Stimulated activated CD4-positive, alpha-beta T cell treated with anti-CD3 and anti-CD28 coated beads, Interleukin-1b, Interleukin-23, amount 100 ng/mL, for 1 hour (primary cell): ENCODE data around the gene ESR2.
"Not testable (repeated sequence)": the region's sequence is repeated elsewhere in the genome, so short reads cannot be mapped to it uniquely, and the experiment has no call there.

ENCODE experiments used
- DNase-seq, 2 donors: peaks; one replicate each; pipeline ENCODE4 v3.0.0-alpha.2; 2020; ENCODE audit warnings: low read depth in 2 of 2

Gene ESR2

DNA sequence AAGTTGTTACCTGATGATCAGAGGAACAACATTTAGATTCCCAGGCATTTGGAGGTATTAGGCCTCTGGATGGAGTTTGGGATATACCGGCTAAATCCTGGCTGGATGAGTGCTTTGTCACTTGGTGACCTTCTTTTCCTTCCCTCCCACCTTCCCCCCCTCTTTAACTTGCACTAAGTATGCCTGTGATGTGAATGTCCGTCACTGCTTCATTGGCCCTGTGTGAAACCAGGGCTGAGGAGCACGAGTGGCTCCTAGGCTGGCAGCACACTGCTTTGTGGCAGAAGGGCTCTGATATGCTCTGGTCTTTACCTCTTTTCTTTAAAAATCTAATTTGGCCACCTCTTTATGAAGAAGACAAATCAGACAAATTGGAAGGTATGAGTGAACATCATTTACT lies 95.7 kb downstream of the ESR2 start:
- DNase-seq = no peak

DNA sequence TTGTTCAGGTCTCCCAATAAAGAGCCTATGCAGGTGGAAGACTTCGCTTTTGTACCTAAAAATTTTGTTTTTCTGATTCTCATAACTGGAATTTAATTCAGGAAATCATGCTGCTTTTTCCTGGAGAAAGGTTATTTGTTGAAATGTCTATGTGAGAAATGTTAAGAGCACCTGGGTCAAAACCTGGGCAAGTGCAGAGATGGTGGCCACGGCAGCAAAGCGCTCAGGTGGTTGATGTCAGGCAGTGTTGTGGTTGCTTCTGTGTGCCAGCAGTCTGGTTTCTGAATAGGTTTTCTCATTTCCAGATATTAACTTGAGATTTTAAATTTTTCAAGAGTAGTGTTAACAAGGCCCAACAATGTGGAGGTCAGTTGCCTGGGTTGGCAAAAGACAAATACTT lies 96.2 kb downstream of the ESR2 start:
- DNase-seq = no peak

DNA sequence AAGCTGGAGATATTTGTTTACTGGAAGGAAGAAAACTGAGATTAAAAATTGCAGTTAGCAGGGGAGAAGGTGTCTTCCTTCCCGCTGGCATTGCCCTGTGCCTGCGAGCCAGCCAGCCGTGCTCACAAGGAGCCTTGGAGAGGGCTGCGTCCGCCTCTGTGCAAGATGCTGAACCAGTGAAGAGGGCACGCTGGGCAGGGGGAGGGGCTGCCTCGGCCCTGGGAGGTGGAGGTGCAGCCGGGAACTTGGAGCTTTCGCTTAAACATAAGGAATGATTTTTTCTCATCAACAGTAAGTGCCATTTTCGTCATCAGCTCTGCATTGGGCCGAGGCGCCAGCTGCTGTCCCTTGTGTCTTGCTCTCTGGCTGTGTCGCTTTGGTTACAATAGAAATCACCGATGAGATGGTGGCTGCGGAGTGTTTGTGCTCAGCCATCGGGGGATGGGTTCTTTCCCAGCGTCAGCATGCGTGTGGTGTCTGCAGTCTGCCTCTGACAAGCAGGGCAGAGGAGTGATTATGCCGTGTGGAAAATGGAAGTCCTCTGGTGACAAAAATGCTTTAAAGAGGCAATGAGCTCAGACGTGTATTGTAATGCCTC lies 97.3 kb downstream of the ESR2 start:
- DNase-seq = no peak

DNA sequence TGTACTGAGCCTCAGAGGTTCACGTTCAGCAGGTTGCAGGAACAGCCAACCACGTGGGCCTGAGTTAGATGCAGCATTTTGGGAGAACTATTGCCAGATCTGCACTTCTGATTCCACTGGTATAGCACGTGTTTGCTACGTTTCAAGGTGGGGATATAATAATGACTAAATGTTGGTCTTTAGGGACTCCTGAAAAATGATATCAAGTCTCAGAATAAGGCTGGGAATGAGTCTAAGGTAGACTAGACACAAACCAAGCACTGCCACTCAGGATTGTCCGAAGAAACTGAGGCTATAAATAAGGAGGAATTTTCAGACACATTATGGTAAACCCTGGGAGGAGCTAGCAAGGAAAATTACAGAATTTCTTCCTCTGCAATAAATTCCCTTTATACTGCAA lies 98.1 kb downstream of the ESR2 start:
- DNase-seq = no peak

DNA sequence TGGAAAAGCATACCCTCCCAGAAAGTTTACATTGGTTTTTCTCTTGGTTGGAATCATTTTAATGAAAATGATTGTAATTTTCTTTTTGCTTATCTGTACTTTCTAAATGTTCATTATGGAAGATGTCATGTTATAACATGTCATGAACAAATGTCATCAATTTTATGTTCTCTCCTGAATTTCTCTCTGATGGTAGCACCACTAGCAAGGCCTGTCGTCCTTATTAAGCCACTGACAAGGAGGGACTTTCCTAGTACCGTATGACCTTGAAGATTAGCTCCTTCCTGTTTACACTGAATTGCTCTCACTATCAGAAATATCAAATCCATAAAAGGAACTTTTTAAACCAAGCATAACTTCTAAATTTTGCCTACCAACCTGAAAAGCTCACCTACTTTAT lies 99.0 kb downstream of the ESR2 start:
- DNase-seq = no peak

DNA sequence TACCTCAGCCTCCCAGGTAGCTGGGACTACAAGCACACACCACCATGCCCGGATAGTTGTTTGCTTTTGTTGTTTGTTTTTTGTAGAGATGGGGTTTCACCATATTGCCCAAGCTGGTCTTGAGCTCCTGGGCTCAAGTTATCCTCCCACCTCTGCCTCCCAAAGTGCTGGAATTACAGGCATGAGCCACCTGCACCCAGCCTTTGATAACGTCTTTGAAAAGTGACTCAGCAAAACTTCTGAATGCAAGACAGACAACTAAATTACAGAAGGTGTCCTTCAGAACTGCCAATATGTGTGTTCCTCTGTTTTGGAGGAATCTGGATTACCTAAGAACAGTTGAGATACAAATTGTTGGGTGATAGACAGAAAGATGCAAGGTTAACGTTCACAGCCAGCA lies 99.8 kb downstream of the ESR2 start:
- DNase-seq = no peak

DNA sequence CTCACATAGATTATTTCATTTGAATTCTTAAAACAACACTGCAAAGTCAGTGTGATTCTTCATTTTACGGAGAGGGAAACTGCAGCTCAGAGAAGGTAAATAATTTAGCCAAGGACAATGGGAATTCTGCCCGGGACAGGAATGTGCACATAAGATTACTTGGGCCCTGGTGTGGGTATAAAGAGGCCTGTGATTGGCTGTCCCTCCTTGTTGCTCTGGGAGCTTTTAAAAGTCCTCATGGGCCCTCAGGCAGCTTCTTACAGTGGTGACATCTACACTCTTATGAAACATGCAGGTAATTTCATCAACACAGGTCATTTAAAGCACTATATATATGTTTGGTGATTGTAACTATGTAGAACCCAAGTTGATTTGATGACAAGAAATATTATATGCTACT lies 100.3 kb downstream of the ESR2 start:
- no peak for DNase-seq

DNA sequence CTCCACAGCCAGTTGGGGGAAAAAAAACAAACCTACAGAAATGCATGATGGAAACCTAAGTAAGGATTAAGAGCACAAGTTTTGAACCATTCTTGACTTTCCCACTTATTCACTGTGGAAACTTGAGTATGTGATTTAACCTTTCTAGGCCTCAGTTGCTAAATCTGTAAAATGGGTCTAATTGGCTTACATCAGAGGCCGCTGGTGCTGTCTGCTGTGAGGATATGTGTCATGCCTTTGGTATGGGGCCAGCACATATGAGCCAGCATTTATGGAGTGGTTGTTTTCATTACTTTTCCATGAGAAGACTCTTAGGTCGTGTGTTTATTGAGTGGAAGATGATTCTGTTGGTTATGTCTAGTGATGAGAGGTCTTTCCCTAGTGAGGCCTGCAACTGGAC lies 102.4 kb downstream of the ESR2 start:
- DNase-seq = no peak

DNA sequence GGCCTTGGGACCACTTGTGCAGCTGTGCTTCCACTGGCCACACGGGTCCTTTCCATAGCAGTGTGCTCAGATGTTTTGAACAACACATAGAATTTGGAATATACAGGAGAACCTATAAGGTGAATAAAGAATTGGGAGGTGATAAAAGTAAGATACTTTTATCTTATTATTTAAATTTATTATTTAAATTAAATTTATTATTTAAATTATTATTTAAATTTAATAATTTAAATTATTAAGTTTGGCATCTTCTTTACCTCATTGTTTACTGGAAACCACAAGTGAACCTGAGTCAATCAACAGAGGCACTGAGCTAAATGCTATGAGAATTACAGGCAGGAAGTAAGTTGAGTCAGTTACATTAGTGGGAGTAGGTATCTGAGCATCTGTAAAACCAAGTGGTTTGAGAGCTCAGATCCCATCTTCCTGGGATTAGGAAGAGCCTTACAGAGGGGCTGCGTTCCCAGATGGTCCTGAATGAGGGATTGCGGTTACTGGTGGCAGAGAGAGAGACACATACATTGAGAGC lies 103.1 kb downstream of the ESR2 start:
- no peak for DNase-seq

DNA sequence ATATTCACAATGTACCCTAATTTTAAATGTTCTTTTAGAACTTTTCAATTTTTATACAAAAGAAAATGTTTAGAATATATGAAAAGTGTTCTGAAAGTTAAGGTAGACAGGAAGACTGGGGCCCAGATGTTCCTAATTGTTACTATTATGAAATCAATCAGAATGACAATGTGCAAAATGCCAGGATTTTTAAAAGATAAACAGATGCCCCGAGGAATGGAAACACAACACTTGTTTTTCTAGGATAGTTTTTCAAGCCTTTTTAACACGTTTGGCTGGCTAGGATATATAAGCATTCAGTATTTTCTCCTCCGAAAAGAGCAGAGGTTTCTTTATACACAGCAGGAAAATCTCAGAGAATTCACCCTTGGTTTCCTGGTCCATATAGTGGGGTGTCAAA lies 106.8 kb downstream of the ESR2 start:
- DNase-seq = no peak

DNA sequence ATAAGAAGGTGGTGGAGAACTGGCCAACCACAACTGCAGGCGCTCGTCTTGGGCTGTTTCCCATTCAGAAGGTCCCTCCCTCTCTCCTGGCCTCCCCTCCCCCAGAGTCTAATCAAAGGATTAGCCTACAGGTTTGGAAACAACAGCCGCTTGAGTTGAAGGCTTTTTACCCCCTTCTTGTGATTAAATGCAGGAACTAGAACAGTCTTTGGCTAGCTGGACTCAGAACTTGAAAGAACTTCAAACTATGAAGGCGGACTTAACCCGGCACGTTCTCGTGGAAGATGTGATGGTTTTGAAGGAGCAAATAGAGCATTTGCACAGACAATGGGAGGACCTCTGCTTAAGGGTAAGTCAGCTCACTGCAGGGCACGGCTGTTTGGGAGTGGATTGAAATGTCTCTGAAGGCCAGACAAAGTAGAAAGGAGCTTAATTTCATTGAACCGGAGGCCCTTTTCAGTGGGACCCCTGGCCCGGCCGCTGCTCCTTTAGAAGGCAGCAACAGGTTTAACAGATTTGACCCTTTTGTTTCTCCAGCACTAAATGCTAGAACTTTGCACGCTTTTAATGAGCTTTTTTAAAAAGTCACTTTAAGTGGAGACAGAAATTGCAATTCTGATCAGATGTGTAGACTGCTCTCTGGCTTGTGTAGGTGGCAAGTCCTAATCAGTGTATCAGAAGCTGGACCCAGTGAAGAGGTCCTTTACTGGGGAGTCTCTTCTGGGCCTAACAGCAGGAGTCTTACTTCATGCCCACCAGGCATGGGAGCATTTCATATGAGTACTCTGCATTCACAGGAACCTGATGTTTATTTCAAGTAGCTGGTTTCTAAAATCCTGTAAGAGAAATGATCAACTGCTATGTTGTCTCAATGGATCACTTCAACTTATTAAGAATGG lies 107.7 kb downstream of the ESR2 start:
- no peak for DNase-seq

DNA sequence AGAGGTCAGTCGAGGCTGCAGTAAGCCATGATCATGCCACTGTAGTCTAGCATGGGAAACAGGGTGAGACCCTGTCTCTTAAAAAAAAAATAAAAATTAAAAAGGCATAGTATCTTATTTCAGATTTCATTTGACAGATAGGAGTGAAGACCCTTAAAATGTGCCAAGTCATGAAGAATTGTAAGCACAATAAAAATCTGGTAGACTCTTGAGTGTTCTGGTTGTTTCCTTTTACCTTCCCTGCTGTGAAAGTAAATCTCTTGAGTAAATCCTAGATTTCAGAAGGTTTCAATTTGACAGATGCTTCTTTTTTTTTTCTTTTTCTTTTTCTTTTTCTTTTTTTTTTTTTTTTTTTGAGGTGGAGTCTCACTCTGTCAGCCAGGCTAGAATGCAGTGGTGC lies 109.0 kb downstream of the ESR2 start:
- no peak for DNase-seq

DNA sequence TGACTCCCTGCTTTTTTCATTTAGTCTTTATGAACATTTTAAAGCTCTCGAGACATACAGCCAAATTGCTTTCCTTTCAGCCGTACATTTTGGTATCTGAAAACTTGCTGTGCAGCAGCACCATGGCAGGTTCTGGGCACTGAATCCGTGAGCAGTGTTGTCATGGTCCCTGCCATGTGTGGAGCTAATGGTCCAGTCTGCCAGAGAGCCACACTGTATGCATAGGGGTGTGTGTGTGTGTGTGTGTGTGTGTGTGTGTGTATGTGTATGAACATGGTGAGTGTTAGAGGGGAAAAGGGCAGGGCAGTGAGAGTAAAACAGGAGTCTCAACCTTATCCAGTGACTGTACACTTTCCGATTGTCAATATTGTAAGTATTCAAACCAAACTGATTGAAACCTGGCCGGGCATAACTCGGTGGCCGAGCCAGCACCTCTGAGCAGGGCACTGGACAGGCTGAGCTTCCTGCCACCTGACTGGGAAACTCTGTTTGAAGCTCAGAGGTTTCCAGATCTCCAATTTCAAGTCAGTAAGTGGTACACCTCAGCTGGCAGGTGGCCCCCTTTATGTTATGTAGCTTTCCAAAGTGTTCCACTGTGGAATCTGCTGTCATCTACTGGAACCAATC lies 110.0 kb downstream of the ESR2 start:
- DNase-seq = no peak

DNA sequence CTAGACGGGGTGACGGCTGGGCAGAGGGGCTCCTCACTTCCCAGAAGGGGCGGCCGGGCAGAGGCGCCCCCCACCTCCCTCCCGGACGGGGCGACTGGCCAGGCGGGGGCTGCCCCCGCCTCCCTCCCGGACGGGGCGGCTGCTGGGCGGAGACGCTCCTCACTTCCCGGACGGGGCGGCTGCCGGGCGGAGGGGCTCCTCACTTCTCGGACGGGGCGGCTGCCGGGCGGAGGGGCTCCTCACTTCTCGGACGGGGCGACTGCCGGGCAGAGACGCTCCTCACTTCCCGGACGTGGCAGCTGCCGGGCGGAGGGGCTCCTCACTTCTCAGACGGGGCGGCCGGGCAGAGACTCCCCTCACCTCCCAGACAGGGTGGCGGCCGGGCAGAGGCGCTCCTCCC lies 111.3 kb downstream of the ESR2 start:
- DNase-seq = not testable (repeated sequence)

DNA sequence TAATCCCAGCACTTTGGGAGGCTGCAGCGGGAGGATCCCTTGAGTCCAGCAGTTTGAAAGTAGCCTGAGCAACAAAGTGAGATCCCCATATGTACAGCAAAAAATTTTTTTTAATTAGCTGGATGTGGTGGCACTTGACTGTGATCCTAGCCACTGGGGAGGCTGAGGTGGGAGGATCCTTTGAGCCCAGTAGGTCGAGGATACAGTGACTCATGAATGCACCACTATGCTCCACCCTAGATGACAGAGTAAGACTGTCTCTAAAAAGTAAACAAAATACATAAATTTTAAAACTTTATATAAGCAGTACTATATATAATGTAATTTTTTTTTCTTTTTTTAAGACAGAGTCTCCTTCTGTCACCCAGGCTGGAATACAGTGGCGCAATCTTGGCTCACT lies 115.4 kb downstream of the ESR2 start:
- DNase-seq = no peak

DNA sequence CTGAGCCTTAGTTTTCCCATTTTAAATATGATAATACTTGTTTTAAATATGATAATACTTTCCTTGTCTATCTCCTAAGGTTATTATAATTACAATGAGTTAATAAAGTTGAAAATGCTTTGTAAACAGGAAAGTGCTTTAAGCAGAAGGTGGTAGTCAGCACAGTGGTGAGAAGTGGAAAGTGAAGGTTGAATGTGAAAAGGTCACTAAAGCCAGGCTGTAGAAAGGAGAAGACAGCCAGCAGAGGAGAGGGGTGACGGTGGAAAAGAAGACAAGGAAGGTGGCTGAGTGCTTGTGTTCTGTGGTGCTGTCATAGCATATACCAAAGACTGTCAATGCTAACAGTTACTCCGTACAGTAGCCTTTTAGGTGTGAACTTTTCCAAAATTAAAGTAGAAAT lies 117.8 kb downstream of the ESR2 start:
- no peak for DNase-seq

DNA sequence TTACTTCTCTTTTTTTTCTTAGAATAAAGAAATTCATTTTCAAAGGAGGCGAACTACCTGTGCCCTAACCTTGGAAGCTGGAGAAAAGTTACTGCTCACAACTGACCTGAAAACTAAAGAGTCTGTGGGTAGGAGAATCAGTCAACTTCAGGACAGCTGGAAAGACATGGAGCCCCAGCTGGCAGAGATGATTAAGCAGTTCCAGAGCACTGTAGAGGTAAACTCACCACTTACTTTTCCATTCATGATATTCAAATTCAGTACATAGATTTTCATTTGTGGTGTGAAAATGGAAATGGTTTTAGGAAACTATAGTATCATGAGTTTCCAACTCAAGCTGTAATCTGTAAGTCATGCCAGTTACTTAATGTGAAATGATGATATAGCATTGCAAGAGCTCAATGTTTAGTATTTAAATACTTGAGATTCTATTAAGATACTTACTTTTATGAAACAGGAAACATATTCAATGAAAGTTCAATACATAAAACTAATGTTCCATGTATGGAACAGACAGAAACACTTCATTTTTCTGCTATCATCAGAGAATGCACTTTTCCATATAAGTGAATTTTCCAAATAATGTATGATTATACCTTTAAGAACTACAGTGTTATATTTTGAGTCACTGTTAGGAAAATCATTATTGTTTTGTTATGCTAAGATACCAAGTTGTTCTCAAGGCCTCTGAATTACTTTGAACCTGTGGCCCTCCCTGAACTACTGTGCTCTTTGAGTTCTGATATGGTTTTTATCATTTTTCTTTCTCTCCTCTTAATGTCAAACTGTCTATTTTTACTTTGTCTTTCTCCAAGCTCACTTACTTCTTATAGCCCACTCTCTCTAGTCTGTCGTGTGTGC lies 119.0 kb downstream of the ESR2 start:
- no peak for DNase-seq

DNA sequence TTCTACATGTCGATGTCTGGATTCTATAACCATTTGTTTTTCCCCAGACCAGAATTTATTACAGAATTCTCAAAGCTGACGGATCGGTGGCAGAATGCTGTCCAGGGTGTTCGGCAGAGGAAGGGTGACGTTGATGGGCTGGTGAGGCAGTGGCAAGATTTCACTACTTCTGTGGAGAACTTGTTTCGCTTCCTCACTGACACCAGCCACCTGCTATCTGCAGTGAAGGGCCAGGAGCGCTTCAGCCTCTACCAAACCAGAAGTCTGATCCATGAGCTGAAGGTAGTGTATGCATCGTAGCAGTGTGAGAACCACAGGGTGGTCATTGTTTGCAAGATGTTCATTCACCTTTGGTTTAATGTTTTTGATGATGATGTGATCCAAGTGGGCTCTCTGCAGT lies 124.0 kb downstream of the ESR2 start:
- DNase-seq = no peak

DNA sequence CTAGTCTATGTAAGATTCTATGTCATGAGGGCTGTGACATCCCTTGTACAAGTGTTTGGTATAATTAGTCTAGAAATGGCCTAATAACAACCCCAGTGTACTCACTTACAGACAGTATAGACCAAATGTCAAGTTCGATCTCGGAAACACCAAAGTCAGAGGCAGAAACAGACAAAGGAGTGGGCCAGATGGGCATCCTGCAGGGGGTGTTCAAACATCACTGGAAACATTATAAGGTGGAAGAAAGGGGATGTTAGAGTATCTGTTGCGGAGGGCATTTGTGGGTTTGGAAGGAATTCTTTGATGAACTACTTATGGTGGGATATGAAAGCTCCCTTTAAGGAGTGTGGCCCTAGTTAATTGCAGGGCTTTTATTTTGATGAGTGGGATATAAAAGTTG lies 134.6 kb downstream of the ESR2 start:
- no peak for DNase-seq

DNA sequence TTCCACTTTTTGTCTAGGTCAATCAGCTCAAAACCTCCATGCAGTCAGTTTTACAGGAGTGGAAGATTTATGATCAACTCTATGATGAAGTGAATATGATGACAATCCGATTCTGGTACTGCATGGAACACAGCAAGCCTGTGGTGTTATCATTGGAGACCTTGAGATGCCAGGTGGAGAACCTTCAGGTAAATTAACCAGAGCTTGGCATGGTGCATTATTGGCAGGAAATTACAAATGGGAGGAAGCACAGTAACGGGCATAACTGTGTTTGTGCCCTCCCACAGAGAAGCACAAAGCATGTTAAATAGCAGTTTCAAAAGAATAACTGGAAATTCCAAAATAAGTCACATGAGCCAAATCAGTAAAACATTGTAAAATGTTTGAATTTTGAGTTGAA lies 135.6 kb downstream of the ESR2 start:
- DNase-seq = no peak

DNA sequence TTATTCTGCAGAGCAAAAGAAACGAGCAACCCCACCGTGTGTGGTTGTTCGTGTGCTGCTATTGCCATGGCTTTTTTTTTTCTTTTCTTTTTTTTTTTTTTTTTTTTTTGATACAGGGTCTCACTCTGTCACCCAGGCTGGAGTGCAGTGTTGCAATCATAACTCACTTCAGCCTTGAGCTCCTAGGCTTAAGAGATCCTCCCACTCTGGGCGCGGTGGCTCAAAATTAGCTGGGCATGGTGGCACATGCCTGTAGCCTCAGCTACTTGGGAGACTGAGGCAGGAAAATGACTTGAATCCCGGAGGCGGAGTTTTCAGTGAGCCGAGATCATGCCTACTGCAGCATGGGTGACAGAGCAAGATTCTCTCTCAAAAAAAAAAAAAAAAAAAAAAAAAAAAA lies 144.2 kb downstream of the ESR2 start:
- DNase-seq = no peak
